ENCODE data around the gene SPTBN1.
A peak's percentile ranks its signal among the peaks of the same experiment; 100 is the strongest.

SPTBN1 gene

DNA sequence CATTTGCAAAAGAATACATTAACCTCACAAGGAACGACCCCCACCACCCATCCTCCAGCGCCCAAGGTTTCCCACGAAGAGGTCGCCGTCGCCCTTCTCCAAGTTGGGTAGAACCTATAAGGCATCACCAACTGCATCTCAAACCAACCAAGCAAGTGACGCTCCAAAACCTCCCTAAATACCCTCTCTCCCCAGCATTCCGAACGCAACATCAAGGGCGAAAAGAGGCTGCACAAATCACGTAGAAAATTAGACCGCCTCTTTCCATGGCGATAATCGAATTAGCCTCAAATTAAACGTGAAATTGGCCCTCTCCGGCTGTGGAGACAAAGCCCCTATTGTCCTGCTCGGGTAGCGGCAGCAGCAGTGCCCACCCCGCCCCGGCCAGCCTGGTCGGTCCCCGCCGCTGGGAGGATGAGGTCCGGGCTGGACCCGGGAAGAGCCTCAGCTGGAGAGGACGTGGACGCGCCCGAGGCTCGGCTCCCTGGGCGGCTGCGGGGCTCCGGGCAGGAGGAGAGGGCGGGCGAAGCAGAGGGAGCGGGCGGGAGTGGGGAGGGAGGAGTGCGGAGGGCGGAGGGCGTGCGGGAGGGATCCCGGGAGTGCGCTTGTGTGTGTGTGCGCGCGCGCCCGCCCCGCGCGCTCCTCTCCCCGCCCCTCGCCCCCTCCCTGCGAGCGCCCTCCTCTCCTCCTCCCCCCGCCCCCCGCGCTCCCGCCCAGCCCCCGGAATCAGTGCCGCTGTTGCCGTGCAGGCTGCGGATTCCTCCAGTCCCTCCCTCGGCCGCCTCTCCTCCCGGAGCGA, at the start of gene SPTBN1:
Gene SPTBN1 (plus strand): TSS at position 765 of the 799 bp plus-strand sequence. CDS start 70,092 bp downstream, outside the sequence.
- no peak for DNase-seq

DNA sequence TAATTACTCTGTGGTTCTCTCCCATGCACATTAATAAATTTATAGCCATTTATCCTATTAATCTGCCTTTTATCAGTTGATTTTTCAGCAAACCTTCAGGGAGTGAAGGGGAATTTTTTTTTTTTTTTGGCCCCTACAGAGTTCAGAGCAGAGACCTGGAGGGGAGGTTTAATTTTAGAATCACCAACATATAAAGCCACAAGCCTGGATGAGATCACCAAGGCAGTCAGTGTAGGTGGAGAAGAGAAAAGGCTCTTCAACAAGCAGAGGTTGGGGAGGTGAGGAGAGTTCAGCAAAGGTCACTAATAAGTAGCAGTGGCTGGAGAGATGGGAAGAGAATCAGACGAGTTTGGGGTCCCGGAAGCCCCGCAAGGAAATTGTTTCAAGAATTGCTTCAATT, 48.4 kb upstream of the SPTBN1 start:
- DNase-seq, result no peak

DNA sequence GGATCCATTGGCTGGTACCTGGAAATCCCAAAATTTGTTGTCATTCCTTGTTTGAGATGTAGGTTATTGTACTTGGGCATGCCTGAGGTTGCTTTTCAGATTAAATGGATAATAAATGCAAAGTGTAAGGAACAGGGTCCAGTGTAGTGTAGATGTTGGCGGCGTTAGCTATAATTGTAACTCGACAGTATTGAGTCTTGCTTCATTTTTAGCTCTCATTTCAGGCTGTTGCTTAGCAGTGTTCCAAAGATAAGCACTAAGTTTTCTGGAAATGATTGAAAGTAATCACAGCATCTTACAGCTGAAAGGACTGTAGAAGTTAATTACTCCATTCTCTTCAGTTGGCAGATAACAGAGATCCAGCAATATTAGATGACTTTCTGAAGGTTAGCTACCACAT, 47.8 kb upstream of the SPTBN1 start:
- DNase-seq, result no peak

DNA sequence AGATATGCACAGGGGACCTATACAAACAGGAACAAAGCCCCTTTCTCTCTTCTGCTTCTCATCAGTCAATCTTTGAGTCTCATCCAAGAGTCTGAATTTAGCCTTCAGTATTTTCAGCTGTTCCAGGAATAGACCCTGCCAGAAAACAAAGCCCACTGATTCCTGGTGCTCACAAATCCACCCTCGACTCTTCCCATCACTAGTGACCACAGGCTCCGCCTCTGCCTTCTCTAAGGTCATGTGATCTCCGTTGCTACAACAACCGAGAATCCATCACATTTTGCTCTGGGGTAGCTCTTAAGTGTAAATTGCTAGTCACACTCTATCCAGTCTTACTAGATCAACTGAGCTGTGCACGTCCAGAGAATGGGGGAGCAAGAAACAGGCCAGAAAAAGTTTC, 46.4 kb upstream of the SPTBN1 start:
- DNase-seq, result no peak

DNA sequence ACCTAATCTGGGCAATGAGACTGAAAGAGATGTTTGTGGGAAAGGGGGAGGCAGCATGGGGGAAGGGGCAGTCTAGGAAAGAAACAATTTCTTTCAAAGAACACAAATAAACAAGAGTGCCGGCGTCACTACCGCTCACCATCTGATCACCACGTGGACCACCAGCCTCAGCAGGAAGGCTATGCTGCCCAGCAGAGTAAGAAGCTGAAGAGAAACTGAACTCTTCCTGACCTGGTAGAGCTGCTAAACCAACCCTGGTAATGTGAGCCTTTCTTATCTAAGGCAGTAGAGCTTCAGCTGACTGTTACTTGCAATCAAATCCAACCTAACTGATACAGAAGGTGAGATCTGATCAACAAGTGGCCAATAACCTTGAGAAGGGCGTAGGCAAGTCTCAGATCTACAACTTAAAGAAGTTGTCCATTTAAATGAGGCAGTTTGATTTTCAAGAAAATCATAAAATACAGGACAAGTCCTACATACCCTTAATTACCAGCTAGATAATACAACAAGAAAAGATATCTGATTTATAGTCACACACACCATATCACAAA, 44.2 kb upstream of the SPTBN1 start:
- no peak for DNase-seq

DNA sequence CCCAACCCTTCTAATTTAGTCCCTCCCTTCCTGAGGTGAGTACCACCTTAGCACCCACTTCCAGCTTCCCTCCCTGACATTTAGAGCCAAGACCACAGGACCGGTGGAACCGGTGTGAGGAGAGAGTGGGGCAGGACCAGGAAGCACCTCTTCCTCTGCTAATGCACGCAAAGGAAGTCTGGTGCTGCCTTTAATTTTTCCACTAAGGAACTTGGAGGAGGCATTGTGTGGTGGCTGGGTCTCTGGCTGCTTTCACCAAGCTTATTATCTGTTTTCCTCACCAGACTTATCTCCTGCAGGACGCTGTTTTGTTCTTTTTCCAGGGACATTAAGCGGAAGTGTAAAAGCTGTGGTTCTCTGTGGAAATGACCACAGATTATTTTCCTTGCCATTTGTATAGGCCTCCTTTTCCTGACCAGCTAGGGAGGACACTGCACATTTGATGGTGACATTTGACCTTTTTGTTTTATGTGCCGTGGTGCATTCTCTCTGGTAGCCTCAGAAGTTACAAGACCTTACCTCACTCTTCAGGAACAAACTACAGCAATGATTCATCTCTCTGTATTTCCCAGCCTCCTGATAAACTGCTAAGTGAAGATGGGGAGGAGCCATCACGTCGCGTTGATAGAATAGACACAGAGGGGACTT, 39.8 kb upstream of the SPTBN1 start:
- no peak for DNase-seq

DNA sequence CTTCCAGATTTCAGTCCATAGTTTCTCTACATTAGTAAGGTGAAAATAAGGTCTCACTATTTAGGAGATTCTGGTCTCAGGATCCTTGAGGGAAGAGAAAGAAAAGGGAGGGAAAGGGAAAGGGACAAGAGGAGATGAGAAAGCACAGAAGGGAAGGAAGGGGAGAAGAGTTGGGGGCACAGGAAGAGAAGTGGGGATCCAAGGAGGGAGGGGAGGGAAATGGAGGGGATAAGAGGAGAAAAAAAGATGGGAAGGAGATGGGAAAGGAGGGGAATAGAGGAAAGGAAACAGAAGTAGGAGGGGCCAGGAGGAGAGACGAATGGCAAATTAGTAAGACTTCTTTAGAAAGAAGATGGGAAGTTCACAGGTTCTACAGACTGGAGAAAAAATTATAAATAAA, 39.2 kb upstream of the SPTBN1 start:
- DNase-seq, result no peak

DNA sequence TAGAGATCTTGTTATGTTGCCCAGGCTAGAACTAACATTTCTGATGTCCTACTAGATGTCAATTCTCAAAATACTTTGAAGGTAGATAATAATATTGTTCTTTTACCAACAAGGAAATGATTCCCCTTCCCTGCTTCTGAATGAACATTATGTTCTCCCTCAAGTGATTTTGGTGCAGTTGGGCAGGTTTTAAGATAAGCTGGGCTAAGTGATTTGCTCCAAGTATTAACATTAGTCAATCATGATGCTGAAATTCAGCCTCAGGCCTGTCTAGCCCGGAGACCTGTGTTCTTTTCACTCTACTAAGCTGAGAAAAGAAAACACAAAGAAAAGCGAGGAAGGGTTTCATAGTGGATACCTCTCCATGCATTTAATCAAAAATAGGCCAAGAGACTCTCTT, 38.5 kb upstream of the SPTBN1 start:
- DNase-seq, result no peak

DNA sequence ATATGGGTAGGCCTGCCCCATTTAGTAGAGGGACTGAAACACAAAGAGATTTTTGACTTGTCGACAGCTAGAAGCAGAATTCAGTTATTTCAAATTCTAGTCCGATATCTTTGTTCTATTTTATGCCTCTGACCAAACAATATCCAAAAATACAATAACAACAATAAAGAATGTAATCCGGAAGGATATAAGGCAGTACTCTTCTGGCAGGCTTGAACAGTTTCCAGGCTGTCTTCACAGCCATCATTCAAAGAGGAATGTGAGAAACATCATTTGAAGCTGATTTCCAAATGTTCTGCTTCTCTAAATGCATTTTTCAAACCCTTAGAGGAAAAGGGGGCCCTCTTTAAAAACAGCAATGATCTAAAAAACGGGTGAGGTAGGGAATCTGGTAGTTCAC, 36.7 kb upstream of the SPTBN1 start:
- no peak for DNase-seq

DNA sequence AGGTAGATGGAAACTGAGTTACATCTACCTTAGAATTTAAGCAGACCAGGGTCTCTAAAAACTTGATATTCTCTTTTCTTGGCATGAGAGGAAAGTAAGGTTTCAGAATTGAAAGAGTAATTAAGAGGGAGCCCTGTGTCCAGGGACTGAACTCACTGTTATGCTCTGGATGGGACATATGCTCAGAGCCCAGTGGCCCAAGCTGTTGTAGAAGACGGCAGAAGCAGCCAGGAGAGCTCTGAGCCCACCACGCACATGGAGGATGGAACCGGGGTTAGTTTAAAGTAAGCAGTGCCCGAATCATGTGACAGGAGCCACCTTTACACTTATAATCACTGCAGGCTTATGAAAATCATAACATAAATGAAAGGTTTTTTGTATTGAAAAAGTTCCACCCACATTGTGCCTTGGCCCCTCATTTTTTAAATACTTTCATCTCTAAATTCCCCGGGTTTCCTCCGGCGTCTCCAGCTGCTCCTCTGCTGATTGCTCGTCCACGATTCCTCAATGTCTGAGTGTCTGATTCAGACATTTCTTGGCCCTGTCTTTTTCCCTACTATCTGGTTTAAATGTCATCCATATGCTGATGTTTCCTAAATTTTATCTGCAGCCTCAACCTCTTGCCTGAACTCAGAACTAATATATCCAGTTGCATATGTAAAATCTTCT, 36.1 kb upstream of the SPTBN1 start:
- DNase-seq, result no peak

DNA sequence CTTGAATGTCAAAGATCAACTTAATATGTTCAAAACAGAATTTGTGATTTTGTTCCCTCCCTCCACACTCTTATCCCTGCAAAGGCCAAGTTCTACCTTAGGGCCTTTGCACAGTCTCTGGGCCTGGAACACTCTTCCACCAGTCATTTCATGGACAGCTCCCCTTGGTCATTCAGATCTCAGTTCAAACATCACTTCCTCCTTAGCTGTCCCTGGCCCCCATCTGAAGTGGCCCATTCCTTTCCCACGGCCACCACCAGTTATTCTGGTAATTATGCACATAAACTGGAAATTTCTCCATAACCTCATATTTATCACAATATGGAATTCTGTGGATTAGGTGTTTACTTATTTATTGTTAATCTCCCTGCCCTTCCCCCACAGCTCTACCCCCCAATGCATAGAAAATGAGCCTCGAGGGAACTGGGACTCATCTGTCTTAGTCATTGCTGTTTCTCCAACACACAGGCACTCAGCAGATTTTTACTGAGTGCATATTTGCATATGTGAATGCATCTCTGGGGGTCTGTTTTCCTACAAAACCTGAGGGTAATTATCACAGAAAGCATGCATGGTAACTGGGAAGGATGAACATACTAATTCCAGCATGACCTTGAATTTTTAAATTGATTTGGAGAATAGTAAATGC, 35.5 kb upstream of the SPTBN1 start:
- no peak for DNase-seq

DNA sequence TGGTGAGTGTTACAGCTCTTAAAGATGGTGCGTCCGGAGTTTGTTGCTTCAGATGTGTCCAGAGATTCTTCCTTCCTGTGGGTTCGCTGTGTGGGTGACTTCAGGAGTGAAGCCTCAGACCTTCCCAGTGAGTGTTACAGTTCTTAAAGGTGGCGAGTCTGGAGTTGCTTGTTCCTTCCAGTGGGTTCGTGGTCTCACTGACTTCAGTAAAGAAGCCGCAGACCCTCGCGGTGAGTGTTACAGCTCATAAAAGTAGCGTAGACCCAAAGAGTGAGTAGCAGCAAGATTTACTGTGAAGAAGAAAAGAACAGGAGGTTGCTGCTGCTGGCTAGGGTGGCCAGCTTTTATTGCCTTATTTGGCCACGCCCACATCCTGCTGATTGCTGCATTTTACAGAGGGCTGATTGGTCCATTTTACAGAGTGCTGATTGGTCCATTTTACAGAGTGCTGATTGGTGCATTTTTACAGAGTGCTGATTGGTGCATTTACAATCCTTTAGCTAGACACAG, 34.0 kb upstream of the SPTBN1 start:
- peak; percentile 34 for DNase-seq

DNA sequence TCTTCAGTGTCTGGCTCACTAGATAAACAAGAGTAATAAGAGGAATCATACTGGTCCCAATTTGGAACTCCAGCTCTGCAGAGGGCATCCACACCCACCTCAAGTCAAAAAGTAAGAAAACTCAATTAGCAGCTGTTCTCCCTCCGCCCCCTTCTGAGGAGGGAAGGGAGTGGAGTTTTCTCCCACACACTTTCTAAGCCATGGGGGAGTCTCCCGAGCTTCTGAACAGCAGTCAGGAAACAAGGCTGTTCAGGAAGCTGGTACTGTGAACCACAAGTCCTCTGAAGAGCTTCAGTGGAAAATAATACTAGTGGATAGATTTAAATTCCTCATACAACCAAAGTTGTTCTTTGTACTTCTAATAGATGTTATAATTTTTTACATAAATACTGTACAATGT, 32.9 kb upstream of the SPTBN1 start:
- DNase-seq, result no peak

DNA sequence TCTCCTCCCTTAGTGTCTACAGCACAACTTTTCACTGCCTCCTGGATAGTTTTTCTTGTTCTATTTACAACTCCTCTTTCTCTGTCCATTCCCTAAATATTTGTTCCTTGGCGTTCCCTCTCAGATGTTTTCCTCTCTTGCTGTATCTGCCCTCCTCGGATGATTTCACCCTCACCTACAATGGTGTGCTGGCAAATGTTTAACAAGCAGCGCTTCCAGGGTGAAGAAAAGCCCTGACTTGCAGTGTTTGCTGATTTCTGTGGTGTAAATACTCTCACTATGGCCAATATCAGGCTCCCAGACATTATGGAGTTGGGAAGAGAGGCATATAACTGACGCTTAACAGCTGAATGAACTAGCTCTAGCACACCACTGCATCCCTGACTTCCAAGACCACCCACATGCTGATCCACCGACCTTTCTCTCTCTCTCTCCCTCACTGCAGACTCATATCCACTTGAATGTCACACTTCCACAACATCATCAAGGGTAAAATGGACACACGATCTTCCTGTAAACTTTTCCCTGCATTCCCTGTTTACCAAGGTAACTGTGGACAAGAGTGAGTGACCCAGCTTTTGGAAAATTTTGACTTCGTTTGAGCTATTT, 31.5 kb upstream of the SPTBN1 start:
- no peak for DNase-seq

DNA sequence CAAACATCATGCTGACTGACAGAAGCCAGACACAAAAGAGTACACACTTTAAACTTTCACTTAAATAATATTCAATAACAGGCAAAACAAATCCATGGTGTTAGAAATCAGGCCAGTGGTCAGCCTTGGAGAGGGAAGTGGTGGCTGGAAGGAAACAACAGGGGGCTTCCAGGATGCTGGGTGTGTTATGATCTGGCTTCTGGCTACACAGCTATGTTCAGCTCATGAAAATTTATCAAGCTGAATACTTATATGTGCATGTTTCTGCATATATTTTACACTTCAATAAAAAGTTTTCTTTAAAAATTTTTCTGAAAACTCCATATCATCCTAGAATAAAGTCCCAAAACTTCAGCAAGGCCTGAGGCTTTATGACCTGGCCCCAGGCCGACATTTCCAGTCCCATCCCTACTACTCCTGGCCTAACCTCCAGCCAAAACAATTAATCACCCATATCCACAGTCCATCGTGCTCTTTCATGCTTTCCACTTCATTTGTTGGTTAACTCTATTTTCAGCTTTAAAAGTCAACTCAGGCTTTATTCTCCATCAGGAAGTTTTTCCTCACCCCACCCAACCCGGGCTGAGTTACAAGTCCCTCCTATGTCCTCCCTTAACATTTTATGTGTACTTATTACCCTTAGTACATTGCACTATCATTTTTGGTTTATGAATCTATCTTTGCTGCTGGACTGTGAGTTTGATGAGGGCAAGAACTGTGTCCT, 27.9 kb upstream of the SPTBN1 start:
- DNase-seq, result no peak

DNA sequence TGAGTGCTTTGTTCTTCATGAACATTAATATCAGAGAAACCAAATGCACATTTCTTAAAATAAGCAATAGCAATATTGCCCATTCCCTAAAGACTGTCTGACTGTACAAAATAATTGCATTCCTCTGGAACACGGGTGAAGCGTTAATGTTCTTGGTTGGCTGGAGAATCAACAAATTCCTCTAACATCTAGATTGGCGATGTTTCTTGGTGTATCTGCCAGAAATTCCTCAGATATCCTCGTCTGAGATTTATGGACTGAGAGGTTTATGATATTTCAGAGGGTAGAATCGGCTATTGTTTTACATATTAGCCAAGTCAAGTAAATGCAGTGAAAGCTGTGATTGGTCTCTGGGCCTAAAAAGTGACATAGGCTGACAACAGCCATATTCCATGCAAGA, 27.1 kb upstream of the SPTBN1 start:
- no peak for DNase-seq

DNA sequence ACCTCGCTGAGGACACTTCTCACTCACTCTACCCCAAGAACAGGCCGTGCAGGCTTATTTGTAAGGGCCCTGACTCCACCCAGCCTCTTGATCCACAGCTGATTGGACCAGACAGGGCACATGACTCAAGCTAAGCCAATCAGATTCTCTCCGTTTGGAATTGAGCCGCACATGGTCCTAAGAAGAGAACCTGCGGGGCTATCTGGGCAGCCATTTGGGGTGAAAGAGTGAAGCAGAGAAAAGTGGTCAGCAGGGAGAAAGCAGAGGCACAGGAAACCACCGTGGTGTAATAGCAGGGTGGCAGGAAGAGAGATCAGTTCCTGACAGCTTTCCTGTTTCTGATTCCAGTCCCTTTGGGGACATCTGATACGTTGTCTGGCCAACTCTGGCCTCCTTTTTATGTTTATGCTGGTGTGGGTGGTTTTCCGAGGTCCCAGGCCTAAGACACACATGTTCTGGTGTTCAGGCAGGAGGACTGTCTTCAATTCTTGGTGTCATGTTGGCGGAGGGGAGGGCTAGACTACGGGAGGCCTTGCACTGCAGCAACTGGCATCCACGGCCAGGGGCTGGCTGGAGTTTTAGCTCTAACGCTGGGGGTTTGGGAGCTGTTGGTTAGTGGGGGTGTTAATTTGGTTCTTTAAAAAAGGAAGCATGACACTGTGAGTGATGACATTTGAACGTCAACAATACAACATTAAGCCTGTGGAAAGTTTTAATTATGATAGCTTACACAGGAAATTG, 26.1 kb upstream of the SPTBN1 start:
- DNase-seq, result no peak

DNA sequence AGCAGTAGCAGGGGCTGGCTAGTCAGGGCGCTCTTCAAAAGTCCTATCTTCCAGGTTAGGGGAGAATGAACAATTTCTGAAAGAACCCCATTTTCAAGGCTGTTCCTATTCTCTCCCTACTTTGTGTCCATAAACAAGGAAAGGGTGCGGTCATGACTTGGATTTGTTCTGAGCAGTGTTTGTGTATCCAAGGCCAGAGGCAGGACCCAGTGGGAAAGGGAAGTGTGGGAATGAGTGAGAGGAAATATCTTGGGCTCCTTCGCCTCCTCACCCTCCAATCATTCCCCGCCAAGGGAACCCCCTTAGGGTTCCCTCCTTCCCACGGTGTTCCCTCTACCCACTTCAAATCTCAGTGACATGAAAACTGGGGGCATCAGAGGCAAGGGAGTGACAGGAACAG, 25.5 kb upstream of the SPTBN1 start:
- DNase-seq, result no peak

DNA sequence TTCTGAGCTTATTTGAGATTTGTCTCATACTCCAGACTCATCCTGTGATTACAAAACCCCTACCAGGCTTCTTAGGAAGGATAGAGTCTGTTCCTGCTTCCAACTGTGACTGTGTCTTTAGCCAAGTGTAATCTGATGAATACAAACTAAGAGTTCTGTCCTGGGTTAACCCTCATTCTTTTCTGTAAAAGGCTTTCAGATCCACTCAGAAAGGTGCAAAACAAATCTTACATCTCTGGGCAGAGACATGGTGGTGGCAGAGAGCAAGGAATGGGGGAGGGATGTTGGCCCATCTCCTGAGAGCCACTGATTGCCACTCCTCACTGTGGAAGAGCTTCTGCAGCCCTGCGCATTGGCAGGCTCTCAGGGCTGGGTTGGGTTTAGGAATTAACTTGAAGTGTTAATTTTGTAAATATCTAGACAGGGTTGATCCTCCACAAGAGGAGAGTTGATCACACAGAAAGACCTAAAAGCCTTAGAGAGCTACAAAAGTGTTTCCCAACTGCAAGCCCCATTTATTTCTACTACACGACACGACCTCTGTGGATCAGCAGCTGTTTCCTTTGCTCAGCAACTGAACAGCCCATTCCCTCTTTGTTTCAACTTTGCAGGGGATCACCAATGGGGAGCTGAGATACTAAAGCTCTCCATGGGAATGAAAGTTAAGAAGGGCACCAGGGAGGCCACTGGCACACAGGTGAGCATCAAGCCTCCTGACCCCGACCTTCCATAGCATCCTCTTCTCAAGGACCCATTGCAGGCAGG, 23.7 kb upstream of the SPTBN1 start:
- DNase-seq, result no peak

DNA sequence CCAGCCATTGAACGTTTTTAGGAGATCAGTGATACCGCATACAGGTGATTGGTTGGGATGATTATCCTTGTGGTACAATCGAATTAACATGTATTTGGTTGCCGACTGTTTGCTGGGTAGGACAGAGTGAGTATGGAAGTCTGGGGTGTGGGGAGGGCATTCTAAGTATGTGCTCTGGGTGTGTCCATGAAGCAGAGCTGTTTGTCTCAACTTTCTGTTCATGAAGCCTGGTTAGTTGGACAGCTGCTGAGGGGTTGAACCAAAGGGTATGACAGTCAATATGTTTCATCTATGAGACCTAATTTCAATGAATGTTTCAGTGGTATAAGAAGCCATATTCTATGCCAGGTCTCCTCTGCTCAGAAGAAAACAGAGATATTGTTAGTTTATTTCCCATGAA, 21.9 kb upstream of the SPTBN1 start:
- DNase-seq, result no peak

Measured in activated T-cell treated with anti-CD3 and anti-CD28 coated beads, Interleukin-2, amount 50 U/mL, for 1 hour (primary cell).